ENCODE results near the gene TNNI2.
A peak's percentile ranks its signal among the peaks of the same experiment; 100 is the strongest.
"Not testable (repeated sequence)": the region's sequence is repeated elsewhere in the genome, so short reads cannot be mapped to it uniquely, and the experiment has no call there.

TNNI2 gene

DNA sequence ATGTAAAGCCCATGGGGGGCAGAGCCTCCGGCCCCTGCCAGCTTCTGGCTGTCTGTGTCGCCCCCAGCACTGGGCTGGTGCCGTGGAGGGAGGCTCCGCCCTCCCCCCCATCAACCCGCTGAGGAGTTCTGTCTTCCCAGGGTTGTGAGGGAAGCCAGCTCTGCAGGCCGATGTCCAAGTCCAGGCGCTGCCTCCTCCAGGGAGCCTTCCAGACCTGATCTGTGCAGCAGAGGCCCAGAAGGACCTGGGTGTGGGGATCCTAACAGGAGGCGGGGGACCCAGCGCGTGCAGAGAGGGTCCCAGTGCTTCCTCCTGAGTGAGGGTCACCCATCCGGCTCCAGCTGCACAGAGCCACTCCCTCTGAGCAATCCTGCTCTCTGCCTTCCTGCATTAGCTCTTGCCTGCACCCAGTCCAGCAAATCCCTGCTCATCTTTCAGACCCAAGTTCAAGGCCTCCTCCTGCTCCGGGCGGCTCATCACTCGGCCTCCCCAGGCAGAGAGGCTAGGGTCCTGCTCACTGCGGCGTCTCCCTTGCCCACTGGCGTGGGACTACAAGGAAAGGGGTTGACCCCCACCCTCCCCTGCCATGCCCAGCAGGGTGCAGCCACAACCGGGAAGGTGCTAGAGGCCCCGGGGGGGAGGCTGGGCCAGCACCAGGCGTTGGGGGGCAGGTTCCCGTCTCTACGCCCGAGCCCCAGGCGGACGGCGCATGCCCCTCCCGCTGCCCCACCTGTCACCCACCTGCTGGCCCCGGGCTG, 36.5 kb downstream of the TNNI2 start:
- no peak for DNase-seq (ENCODE audit: low spot score)

DNA sequence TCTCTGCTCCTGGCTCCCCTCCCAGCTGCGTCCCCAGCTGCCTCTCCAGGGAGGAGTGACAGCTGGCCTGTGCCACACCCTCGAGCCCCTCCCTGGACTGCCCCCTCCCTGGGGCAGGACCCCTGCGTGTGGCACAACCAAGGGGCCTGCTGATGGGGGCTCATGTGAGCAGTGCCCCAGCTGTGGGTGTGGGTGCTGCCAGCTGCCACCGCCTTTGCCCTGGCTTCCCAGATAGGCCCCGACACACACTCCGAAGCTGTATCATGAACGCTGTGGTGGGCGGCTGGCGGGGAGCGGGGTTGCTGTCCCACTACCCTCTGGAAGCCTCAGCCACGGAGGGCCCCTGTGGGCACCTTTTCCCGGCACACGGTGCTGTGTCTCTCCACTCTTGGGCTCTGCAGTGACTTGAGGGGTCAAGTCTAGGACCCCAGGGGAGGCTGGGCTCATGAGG, 37.1 kb downstream of the TNNI2 start:
- not testable (repeated sequence) for DNase-seq (ENCODE audit: low spot score)

DNA sequence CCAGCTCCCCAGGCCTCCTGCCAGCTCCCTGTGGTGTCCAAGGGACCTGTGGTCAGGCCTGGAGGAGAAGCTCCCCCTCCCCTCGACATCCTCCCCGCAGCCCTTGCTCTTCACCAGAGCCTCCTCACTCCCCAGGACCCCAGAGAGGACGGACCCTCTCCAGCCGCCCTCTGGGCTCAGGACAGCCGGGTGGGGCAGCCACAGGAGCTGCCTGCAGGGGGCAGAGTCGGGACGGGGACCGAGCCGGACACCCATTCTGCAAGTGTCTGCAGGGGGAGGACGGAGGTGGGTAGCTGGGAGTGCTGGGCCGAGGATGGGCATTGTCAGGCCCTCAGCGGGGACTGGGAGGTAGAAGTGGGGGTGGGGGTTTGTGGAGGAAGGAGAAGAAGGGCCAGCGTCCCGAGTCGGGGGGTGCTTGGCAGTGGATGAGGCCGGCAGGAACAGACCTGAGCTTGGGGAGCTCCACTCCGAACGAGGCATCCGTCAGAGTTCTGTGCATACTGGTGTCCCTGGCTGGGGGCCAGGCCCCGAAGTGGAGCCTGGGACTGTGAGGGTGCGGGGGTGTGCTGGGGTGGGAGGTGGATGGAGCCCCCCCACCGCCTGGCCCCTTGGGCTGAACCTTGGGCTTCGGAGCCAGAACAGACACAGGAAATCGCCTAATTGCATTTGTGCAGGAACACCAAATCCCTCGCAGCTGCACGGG, 37.7 kb downstream of the TNNI2 start:
- DNase-seq (ENCODE audit: low spot score) = peak; percentile 74

DNA sequence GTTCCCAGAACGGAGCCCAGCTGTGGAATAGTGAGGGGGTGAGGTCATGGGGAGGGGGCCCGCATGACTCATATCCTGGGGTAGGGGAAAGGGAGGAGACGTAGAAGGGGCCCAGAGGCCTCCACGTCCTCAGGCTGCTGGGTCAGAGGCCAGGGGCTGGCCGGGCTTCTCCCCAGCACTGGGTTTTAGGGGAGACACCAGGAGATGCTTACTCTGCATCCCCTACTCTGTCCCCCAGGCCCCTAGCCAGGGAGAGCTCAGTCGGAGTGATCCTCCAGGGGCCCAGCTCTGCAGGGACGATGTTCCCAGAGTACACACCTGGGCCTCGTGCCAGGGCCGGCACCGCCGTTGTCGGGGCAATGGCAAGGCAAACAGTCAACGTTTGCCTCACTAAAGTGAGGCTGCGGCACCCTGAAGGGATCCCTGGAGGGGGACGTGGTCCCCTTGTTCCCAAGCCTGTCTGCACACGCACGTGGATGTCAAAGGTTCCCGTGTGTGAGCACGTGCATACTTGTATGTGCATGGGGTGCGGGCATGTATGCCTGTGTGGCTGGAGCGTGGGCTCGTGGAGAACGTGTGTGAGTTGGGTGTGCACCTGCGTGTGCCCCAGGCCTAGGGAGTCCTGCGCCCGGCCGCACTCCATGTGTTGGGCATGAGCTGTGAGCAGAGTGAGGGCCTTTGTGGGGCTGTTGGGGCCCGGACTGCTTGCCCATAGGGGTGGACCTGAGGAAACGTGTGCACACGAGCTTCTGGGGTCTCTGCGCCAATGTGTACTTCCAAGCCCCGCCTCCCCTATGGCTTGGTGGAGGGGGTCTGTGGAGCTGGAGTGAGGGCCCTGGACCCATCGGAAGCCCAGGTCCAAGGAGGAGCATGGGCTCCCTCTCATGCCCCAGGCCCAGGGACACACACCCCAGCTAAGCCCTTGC, 38.7 kb downstream of the TNNI2 start:
- no peak for DNase-seq (ENCODE audit: low spot score)

DNA sequence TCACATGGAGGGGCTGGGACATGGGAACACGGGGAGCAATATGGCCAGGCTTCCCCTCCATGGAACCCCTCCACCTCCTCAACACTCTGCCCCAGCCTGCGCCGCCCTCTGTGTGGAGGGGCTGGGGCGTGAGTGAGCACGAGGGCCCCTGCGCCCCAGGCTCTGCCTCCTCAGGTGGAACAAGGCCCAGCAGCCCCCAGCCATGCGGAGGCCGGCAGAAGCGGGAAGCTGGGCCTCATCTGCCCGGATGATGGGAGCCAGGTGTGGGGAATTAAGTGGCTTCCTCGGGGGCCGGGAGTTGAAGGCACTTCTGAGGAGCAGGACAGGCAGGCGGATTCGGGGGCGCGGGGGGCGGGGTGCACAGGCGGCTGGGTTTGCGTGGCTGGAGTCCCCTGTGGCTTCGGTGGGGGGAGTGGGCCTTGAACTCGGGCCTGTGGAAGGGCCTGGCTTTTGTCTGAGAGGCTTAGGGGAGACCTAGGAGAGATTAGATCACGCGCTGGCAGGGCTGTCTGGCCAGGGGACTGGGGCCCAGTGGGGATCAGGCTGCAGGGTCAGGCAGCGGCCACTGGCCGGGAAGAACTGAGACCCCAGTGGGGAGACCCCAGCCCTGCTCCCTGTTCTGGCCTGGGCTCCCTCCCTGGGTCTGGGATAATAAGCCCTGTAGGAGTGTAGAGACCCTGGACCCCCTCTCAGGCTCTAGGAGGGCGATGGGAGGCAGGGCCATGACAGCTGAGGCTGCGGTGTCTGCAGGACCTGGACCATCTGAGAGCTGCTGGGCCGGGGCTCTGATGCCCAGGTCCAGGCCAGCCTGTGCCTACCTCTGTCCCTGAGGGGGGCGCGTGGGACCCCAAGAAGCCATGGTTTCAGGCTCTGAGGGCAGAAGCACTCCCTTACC, 39.6 kb downstream of the TNNI2 start:
- DNase-seq (ENCODE audit: low spot score) = no peak

DNA sequence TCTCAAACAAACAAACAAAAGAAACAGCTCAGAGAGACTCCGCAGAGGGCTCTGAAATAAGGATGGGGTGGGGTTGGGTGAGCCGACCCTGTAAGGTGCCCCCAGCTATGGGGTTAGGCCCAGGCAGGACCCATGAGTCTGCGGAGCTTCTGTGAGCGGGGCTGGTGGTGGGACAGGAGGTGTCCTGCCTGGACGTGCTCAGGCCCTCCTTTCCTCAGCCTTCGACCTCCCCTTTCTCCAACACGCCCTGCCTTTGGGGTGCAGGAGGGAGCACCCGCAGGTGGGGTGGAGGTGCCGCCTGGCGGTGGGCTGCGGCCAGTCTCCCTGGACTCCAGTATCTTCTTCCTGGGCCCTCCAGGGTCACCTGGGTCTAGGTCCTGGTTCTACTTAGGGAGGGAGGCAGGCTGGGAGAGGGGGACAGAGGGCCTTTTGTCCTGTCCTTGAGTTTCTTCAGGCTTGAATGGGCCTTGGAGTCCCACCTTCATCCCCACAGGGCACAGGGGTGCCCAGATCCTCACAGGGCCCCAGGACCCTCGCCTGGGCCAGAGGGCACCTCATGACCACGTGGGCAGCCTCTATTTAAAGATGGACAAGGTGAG, 40.7 kb downstream of the TNNI2 start:
- DNase-seq (ENCODE audit: low spot score) = no peak

DNA sequence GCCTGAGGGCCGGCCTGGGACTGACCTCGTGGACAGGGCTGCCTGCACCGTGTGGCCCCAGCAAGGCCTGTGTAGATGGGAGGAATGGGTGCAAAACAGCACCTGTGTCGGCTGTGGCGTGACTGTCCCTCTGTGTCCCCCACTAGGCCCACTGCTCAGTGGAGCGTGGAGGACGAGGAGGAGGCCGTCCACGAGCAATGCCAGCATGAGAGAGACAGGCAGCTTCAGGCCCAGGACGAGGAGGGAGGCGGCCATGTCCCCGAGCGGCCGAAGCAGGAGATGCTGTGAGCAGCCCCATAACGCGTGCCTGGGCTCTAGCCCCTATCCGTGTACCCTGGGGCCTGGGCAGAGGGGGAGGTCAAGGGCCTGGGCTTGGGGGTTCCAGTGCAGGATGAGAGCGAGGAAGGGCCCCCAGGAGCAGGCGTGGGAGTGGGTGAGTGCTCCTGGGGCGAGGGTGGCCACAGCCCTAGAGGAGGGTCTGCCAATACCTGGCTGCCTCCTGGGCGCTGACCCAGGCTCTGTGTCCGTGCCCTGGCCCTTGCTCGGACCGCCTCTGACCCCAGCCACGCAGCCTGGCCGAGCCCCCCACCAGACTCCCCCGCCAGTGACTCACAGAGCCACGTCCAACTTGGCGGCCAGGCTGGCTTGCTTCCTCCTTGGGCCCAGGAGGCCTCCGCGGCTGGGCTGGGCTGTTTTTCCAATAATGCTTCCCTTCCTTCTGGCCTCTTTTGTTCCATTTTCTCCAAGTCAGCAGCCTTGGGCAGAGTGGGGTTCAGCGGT, 41.4 kb downstream of the TNNI2 start:
- peak; percentile 63 for DNase-seq (ENCODE audit: low spot score)

DNA sequence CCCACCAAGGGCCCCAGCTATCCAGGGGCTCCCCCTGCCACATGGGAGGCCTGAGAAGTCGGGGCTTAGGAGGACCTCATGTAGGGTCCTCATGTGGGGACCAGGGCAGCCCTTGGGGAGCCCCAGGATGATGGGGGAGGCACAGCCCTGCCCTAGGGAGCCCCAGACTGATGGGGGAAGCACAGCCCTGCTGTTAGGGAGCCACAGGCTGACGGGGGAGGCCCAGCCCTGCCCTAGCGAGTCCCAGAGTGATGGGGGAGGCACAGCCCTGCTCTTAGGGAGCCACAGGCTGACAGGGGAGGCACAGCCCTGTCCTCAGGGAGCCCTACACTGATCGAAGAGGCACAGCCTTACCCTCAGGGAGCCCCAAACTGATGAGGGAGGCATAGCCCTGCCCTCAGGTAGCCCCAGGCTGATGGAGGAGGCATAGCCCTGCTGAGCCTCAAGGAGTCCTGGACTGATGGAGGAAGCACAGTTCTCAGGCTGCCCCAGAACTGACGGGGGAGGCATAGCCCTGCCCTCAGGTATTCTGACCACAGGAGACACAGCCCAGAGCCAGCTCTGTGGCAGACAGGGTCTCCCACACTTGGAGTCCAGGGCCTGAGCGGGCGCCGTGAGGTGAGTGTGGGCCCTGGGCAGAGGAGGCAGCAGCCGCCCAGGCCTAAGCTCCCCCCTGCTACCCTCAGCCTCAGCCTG, 42.1 kb downstream of the TNNI2 start:
- DNase-seq (ENCODE audit: low spot score) = no peak

DNA sequence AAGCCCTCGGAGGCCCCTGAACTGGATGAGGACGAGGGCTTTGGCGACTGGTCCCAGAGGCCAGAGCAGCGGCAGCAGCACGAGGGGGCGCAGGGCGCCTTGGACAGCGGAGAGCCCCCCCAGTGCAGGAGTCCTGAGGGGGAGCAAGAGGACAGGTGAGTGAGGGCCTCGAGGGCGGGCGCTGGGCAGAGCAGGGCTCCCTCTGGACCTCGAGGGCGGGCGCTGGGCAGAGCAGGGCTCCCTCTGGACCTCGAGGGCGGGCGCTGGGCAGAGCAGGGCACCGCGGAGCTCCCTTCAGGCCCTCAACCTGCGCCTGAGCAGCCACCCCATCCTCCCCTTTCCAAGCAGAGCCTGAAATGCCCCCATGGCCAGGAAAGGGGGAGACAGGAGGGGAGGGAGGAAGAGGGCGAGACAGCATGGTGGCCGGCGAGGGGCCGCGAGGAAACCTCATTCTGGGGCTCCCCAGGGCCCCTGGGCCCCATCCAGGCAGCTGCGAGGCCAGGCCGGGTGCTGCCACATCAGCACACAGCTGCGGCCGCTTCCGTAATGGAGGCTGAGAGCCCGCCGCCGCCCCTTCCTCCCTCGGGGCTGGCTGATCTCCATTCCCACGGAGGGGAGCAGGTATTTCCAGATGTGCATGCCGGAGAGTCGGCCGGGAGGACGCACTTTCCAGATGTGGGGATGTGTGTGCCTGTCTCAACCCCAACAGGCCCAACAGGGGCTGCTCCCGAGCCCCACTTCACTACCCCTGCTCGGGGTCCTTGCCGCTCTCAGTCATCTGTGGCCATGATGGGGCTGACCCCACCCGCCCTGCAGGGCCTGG, 42.9 kb downstream of the TNNI2 start:
- DNase-seq (ENCODE audit: low spot score) = no peak

DNA sequence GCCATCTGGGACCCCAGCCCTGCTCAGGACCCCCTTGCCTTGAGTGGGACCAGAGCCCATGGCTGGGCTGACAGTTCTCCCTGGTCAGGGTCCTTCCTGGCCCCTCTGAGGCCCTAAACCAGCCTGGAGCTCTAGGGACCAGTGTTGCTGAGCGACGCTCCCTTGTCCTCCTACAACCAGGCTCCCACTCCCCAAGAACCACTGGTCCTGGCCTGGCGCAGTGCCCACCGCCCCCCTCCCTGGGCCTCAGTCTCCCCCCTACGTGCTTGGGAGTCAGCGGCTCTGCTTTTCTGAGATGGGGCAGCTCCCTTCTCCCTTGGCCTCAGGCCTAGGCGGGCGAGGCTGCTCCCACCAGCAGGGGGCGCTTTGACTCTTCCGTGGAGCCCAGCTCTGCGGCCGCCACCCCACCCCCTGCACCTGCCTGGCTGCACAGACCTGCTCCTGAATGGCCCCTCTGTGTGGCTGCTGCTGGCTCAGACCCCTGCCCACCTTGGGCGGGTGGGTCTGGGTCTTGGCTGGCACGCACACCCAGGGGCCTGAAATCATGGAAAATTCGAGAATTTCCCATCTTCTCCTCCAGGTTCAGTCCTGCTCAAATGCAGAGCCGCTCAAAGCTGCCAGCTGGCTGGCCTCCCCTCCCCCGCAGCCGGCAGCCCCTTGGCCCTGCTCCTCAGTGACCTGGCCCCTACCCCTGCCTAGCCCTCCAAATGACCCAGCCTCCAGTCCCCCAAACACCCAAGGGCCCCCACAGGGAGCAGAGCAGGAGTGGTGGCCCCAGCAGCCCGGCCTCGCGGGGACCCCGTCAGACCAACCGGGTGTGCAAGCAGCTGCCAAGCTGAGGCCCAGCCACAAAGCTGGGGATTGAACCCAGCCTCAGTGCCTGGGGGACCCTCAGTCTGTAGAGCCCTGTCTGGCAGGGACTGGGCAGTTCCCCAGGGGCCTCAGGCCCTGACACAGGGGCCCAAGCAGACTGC, 43.8 kb downstream of the TNNI2 start:
- peak; percentile 93 for DNase-seq (ENCODE audit: low spot score)

DNA sequence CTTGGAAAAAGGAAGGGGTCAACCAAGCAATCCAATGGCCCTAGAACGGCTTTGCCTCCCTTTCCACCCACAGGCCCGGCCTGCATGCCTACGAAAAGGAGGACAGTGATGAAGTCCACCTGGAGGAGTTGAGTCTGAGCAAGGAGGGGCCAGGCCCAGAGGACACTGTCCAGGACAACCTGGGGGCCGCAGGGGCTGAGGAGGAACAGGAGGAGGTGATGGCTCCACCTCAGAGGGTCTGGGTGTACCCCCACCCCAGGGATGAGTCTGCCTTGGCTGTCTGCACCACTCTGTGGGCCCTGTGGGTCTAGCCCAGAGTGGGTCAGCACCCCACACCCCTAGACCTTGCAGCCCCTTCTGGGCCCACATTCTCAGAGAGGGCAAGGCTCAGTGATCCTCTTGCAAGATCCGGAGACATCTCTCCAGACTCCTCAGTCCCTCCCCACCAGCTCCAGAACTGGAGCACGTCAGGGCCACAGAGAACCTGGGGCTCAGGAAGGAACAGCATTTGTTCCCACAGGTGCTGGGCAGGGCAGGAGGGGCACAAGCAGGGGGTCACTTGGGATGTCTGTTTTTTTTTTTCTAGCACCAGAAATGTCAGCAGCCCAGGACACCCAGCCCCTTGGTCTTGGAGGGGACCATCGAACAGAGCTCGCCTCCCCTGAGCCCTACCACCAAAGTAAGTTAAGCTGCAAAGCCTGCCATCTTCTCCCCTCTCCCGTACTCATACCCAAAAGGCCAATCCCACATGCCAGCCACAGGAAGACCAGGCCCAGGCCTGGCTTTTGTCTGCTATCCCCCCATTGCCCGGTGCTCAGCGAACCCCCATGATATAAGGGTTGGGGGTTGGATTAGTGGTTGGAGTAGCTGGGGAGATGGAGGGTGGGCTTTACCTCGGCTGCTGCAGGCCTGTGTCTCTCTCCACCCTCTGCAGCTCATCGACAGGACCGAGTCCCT, 44.8 kb downstream of the TNNI2 start:
- no peak for DNase-seq (ENCODE audit: low spot score)

DNA sequence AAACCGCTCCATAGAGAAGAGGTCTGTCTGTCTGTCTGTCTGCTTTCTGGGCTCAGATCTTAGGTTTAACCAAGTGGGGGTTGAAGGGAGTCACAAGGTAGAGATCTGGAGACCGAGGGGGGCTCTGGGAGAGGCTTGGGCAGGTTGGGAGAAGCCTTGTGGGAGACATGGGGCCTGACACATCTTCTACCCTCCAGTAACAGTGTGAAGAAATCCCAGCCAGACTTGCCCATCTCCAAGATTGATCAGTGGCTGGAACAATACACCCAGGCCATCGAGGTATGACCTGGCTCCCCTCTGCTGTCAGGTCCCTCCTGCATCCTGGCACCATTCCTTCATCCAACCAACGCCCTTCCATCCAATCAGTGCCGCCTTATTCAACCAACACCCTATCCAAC, 45.5 kb downstream of the TNNI2 start:
- no peak for DNase-seq (ENCODE audit: low spot score)

DNA sequence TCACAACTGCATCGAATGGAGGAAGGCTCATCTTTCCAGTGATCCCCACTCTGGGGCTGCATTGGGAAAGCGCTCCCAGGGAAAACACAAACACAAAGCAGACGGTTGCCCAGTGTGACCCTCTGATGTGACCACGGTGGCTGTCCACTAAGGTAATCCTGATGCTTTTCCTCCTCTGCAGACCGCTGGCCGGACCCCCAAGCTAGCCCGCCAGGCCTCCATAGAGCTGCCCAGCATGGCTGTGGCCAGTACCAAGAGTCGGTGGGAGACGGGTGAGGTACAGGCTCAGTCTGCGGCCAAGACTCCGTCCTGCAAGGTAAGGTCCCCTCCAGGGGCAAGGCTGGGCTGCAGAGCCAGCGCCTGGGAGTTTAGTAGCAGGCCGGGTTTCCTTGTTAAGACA, 47.8 kb downstream of the TNNI2 start:
- not testable (repeated sequence) for DNase-seq (ENCODE audit: low spot score)

DNA sequence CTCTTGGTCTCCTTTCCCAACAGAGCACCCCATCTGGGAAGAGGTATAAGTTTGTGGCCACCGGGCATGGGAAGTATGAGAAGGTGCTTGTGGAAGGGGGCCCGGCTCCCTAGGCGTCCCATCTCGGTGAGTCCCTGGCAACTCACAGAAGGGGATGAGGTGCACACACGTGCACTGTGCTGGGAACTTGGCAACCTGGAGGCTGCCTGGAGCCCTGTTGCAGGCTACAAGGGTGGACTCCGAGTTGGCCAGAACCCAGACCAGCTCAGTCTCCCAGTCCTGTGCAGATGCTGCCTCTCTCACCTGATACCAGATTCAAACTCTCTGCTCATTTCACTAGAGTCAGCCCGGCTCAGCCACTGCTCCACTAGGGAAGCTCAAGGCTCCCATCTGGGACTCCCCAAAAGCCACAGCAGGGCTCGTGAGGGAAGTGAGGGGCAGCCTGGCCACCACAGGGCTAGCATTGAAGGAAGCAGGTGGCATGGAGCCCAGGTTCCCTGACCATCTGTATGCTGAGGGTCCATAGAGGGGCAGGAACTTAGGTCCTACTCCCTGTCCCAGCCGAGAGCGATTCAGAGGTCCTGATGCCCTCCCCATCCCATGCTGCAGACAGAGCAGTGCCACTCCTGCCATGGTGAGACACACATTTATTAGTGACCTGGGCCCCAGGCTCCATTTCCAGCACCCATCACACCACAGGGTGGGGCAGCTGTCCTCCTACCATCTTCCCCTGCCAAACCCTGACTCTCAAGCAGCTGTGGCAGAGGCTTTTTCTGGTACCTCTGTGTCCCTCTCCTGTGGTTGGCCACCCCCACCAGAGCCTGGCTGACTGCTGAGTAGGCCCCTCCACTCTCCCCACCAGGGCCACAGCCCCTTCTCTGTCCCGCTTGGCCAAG, 48.9 kb downstream of the TNNI2 start:
- DNase-seq (ENCODE audit: low spot score) = no peak

DNA sequence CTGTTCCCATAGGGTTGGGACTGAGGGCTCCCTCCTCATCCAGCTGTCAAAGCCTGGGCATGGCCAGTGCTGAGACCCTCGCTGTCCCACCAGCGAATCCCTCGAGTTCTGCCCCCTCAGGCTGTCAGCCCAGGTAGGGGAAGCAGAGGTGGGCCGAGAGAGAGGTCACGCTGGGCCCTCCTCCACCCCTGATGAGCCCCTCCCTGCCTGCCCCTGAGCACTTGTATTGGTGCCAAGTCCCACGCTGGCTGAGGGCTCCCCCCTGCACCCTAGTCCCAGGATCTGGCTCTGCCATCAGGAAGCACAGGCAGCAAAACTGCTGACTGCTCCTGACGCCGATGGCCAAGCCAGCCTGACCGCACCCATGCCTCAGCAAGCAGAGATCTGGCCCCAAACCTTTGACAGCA, 49.6 kb downstream of the TNNI2 start:
- DNase-seq (ENCODE audit: low spot score) = no peak

Measured in GM03348 (cell line).